ENCODE measurements around the gene RABGAP1L. TPM values are rescaled to one million over a fixed set of nuclear protein-coding genes. Genes with fewer than 3 reads are reported as not detected.

Gene RABGAP1L
- total RNA-seq, 1 donor from 2014 or later = 69.2 TPM

- H3K4me1 ChIP-seq = peaks cover 6% of the 10 kb centered on the region
- H3K9me3 ChIP-seq (replicated peaks) = no peaks in the 10 kb centered on the region
- H3K27me3 ChIP-seq (ENCODE audit: low read depth) = no peaks in the 10 kb centered on the region
- no peaks in the 10 kb centered on the region for H3K36me3 ChIP-seq
- H3K4me3 ChIP-seq = no peak overlapping the region
- TF ChIP-seq CTCF (IDR thresholded peaks at IDR 0.05; ENCODE audit: borderline replicate concordance) = no peak
- H3K27ac ChIP-seq (replicated peaks) = no peak overlapping the region
- intact Hi-C loops (cut with micrococcal nuclease) = no loop called here
- DNase-seq = no peak
Observed at GRCh38 chr1:174724219-174724618, 564.9 kb downstream of the RABGAP1L start.

GRCh38 chr1:174726167-174726879, 567.0 kb downstream of the RABGAP1L start:
- Histone ChIP-seq H3K9me3 (replicated peaks) (no peaks in the 10 kb centered on the region), H3K4me1 (peaks cover 2% of the 10 kb centered on the region), H3K27ac (replicated peaks) (no peak overlapping the region), H3K4me3 (no peak overlapping the region), H3K36me3 (no peaks in the 10 kb centered on the region), H3K27me3 (ENCODE audit: low read depth) (no peaks in the 10 kb centered on the region)
- intact Hi-C loops (cut with micrococcal nuclease) = no loop called here
- no peak for DNase-seq
- TF ChIP-seq CTCF (IDR thresholded peaks at IDR 0.05; ENCODE audit: borderline replicate concordance) = peak; percentile 65

GRCh38 chr1:174726880-174727585, 567.7 kb downstream of the RABGAP1L start:
- intact Hi-C loops (cut with micrococcal nuclease) = no loop called here
- Histone ChIP-seq H3K36me3 (no peaks in the 10 kb centered on the region), H3K4me3 (no peak overlapping the region), H3K4me1 (no peaks in the 10 kb centered on the region), H3K27ac (replicated peaks) (no peak overlapping the region), H3K9me3 (replicated peaks) (no peaks in the 10 kb centered on the region), H3K27me3 (ENCODE audit: low read depth) (no peaks in the 10 kb centered on the region)
- DNase-seq = no peak
- no peak for TF ChIP-seq CTCF (IDR thresholded peaks at IDR 0.05; ENCODE audit: borderline replicate concordance)

GRCh38 chr1:174734270-174734669, 575.0 kb downstream of the RABGAP1L start:
- H3K27me3 ChIP-seq (ENCODE audit: low read depth) = no peaks in the 10 kb centered on the region
- H3K4me3 ChIP-seq = no peak overlapping the region
- no peak for DNase-seq
- TF ChIP-seq CTCF (IDR thresholded peaks at IDR 0.05; ENCODE audit: borderline replicate concordance) = no peak
- H3K4me1 ChIP-seq = no peaks in the 10 kb centered on the region
- peaks cover 8% of the 10 kb centered on the region for H3K9me3 ChIP-seq (replicated peaks)
- no peak overlapping the region for H3K27ac ChIP-seq (replicated peaks)
- H3K36me3 ChIP-seq = peaks cover 6% of the 10 kb centered on the region
- intact Hi-C loops (cut with micrococcal nuclease) = no loop called here

- no peak for DNase-seq
- TF ChIP-seq CTCF (IDR thresholded peaks at IDR 0.05; ENCODE audit: borderline replicate concordance) = no peak
- Histone ChIP-seq H3K4me1 (no peaks in the 10 kb centered on the region), H3K27ac (replicated peaks) (no peak overlapping the region), H3K4me3 (no peak overlapping the region), H3K9me3 (replicated peaks) (peaks cover 8% of the 10 kb centered on the region), H3K36me3 (peaks cover 6% of the 10 kb centered on the region), H3K27me3 (ENCODE audit: low read depth) (no peaks in the 10 kb centered on the region)
- intact Hi-C loops (cut with micrococcal nuclease) = no loop called here
Observed at GRCh38 chr1:174736831-174737230, 577.5 kb downstream of the RABGAP1L start.
